SK-N-SH (cell line): ENCODE data around the gene PRKG1. TPM values are rescaled to one million over a fixed set of nuclear protein-coding genes. Genes with fewer than 3 reads are reported as not detected.

Experiments used
- CTCF ChIA-PET: fragments of 300-600, 350-600 bp; formaldehyde crosslinking; extraction: SDS; loops from one replicate; lab custom pipeline; 2021; lab: Yijun Ruan, JAX
- POLR2A ChIA-PET: fragments of 350-600 bp; sonication (Branson Sonifier 250); formaldehyde crosslinking; extraction: SDS; loops from one replicate; lab custom pipeline; 2020; ENCODE audit warnings: antibody characterized with exemption, inconsistent platforms; lab: Yijun Ruan, JAX
- DNase-seq: peaks from one replicate; pipeline ENCODE4 v3.0.0; 2012
- H2AFZ ChIP-seq: fragments of 200-600 bp; sonication (generic); 2 replicates; pipeline ENCODE4 v1.8.1; 2016; ENCODE audit warnings: antibody characterized with exemption, mild to moderate bottlenecking, low read depth
- H3F3A ChIP-seq: fragments of 200-600 bp; sonication (generic); replicated peaks from 2 replicates; pipeline ENCODE3; 2016; ENCODE audit warnings: antibody characterized with exemption, mild to moderate bottlenecking; ENCODE audit not compliant: insufficient read depth
- H3K27ac ChIP-seq, 2 experiments: fragments of 200-500 bp in 1 of 2; fragments of 200-600 bp in 1 of 2; sonication (Bioruptor generic) in 1 of 2; sonication (generic), shearing (Covaris generic) in 1 of 2; 2 replicates each; pipeline versions ENCODE4 v1.5.1 to v1.6.1; 2014 to 2016; ENCODE audit warnings: low read depth in 2 of 2, inconsistent platforms in 1 of 2, low read length in 1 of 2, mild to moderate bottlenecking in 1 of 2, mixed read lengths in 1 of 2
- H3K27me3 ChIP-seq: fragments of 200-600 bp; sonication (generic), shearing (Covaris generic); 2 replicates; pipeline ENCODE4 v1.6.1; 2016; ENCODE audit warnings: mixed run types; ENCODE audit not compliant: insufficient read depth
- H3K36me3 ChIP-seq, 2 experiments: fragments of 200-500 bp in 1 of 2; fragments of 200-600 bp in 1 of 2; sonication (Bioruptor generic) in 1 of 2; sonication (generic) in 1 of 2; replicated peaks in 1 of 2; 2 replicates each; pipeline versions ENCODE3 to v1.5.1; 2014 to 2016; ENCODE audit warnings: low read length in 1 of 2, mild to moderate bottlenecking in 1 of 2; ENCODE audit not compliant: insufficient read depth in 2 of 2, control insufficient read depth in 1 of 2
- H3K4me1 ChIP-seq, 2 experiments: fragments of 200-500 bp in 1 of 2; fragments of 200-600 bp in 1 of 2; sonication (Bioruptor generic) in 1 of 2; sonication (generic), shearing (Covaris generic) in 1 of 2; 2 replicates each; pipeline versions ENCODE4 v1.5.1 to v1.6.1; 2014 to 2016; ENCODE audit warnings: low read depth in 1 of 2, low read length in 1 of 2, mixed run types in 1 of 2; ENCODE audit not compliant: insufficient read depth in 2 of 2, control insufficient read depth in 1 of 2
- H3K4me2 ChIP-seq: fragments of 200-600 bp; sonication (generic), shearing (Covaris generic); 2 replicates; pipeline ENCODE4 v1.6.1; 2017; ENCODE audit warnings: mixed run types
- H3K4me3 ChIP-seq, 2 experiments: fragments of 200-500 bp in 1 of 2; fragments of 200-600 bp in 1 of 2; sonication (Bioruptor generic) in 1 of 2; sonication (generic), shearing (Covaris generic) in 1 of 2; 2 replicates each; pipeline versions ENCODE4 v1.5.1 to v1.8.1; 2014 to 2016; ENCODE audit warnings: low read depth in 2 of 2, inconsistent platforms in 1 of 2, low read length in 1 of 2, mild to moderate bottlenecking in 1 of 2, mixed read lengths in 1 of 2, moderate library complexity in 1 of 2
- H3K79me2 ChIP-seq: fragments of 200-600 bp; sonication (generic); 2 replicates; pipeline ENCODE4 v1.8.1; 2017; ENCODE audit warnings: mild to moderate bottlenecking; ENCODE audit not compliant: insufficient read depth
- H3K9ac ChIP-seq: fragments of 200-600 bp; sonication (generic); 2 replicates; pipeline ENCODE4 v1.6.1; 2017; ENCODE audit warnings: mixed run types
- H3K9me2 ChIP-seq: fragments of 200-600 bp; sonication (generic); 2 replicates; pipeline ENCODE4 v1.6.1; 2017; ENCODE audit warnings: mixed run types
- H3K9me3 ChIP-seq: fragments of 200-600 bp; sonication (generic); 2 replicates; pipeline ENCODE4 v1.6.1; 2017; ENCODE audit warnings: mixed run types, mild to moderate bottlenecking, moderate library complexity
- H4K20me1 ChIP-seq: fragments of 200-600 bp; sonication (generic); 2 replicates; pipeline ENCODE4 v1.6.1; 2017; ENCODE audit warnings: mild to moderate bottlenecking, mixed run types; ENCODE audit not compliant: insufficient read depth
- EP300 ChIP-seq, 2 experiments: IDR thresholded peaks; 2 replicates each; pipeline versions ENCODE4 v1.4.0 to v1.6.1; 2012; ENCODE audit warnings: borderline replicate concordance in 1 of 2, low read depth in 1 of 2, low read length in 1 of 2
- EZH2phosphoT487 ChIP-seq: fragments of 200-600 bp; sonication (generic); IDR thresholded peaks from 2 replicates; pipeline ENCODE4 v1.6.1; 2017; ENCODE audit warnings: low read depth, mixed run types, mild to moderate bottlenecking, antibody characterized with exemption, moderate library complexity, borderline replicate concordance
- FOSL2 ChIP-seq: IDR thresholded peaks from 2 replicates; pipeline ENCODE4 v1.4.0; 2012; ENCODE audit warnings: low read depth, mild to moderate bottlenecking, moderate library complexity, borderline replicate concordance
- FOXJ3 ChIP-seq: sonication (generic); formaldehyde crosslinking; IDR thresholded peaks from 2 replicates; pipeline ENCODE4 v1.5.1; 2020; ENCODE audit warnings: mild to moderate bottlenecking, missing genetic modification reagents
- GABPA ChIP-seq: IDR thresholded peaks from 2 replicates; pipeline ENCODE4 v1.4.0; 2012; ENCODE audit warnings: low read depth, mild to moderate bottlenecking
- GATA2 ChIP-seq: sonication (generic); formaldehyde crosslinking; IDR thresholded peaks from 2 replicates; pipeline ENCODE4 v1.5.0; 2020; ENCODE audit warnings: mild to moderate bottlenecking, missing genetic modification reagents
- JUND ChIP-seq: IDR thresholded peaks from 2 replicates; pipeline ENCODE4 v1.4.0; 2012
- POLR2AphosphoS5 ChIP-seq: IDR thresholded peaks from 2 replicates; pipeline ENCODE4 v1.6.1; 2012; ENCODE audit warnings: low read depth, low read length
- RAD21 ChIP-seq: IDR thresholded peaks from 2 replicates; pipeline ENCODE4 v1.6.1; 2012; ENCODE audit warnings: mild to moderate bottlenecking, low read length
- RCOR1 ChIP-seq: fragments of 150-350 bp; IDR thresholded peaks from 2 replicates; pipeline ENCODE4 v1.6.1; 2017; ENCODE audit warnings: antibody characterized with exemption, low read length
- REST ChIP-seq: IDR thresholded peaks from 2 replicates; pipeline ENCODE4 v1.6.1; 2012; ENCODE audit warnings: mild to moderate bottlenecking, low read depth, low read length, moderate library complexity
- RFX5 ChIP-seq: IDR thresholded peaks from 2 replicates; pipeline ENCODE4 v1.6.1; 2012; ENCODE audit warnings: mild to moderate bottlenecking, improper control_type of control experiment, low read length
- RXRA ChIP-seq: IDR thresholded peaks from 2 replicates; pipeline ENCODE4 v1.4.0; 2012; ENCODE audit warnings: low read depth, mild to moderate bottlenecking, borderline replicate concordance
- TAF1 ChIP-seq: IDR thresholded peaks from 2 replicates; pipeline ENCODE4 v1.6.1; 2012; ENCODE audit warnings: low read depth, mild to moderate bottlenecking, low read length, moderate library complexity, borderline replicate concordance
- TCF12 ChIP-seq: IDR thresholded peaks from 2 replicates; pipeline ENCODE4 v1.4.0; 2012
- TEAD4 ChIP-seq: IDR thresholded peaks from 2 replicates; pipeline ENCODE4 v1.4.0; 2012; ENCODE audit warnings: mild to moderate bottlenecking, borderline replicate concordance; ENCODE audit not compliant: insufficient read depth
- ZBTB33 ChIP-seq: IDR thresholded peaks from 2 replicates; pipeline ENCODE4 v1.4.0; 2012; ENCODE audit warnings: low read depth, borderline replicate concordance
- WGBS: methylation state at CpG from one replicate; pipeline ENCODE4 v1.1.6; 2017; ENCODE audit warnings: low lambda C conversion rate; 5-methylcytosine and 5-hydroxymethylcytosine counted together
- polyA plus RNA-seq, 3 experiments: library from polyadenylated mRNA; depleted of rRNA; stranded (reverse); fragments of >200 nt; gene quantifications; 2 replicates each; pipeline ENCODE4 v1.2.3, GENCODE V29; 2012
- TF ChIP-seq, protein P1 (sequence below): fragments of 200-600 bp; sonication (generic); IDR thresholded peaks from 2 replicates; pipeline ENCODE4 v1.6.1; 2017; ENCODE audit warnings: antibody characterized with exemption, mild to moderate bottlenecking, moderate library complexity
- TF ChIP-seq, protein P2 (sequence below): IDR thresholded peaks from 2 replicates; pipeline ENCODE4 v1.4.0; 2012; ENCODE audit warnings: low read depth, borderline replicate concordance
- TF ChIP-seq, protein P3 (sequence below): fragments of 150-350 bp; IDR thresholded peaks from 2 replicates; pipeline ENCODE4 v1.6.1; 2017; ENCODE audit warnings: antibody characterized with exemption, low read length, low read depth, borderline replicate concordance

Gene PRKG1
- polyA plus RNA-seq, 1 of the 3 experiments (the other 2 are of a cell fraction): 4.1 TPM

- H3K9ac ChIP-seq: no peak overlapping the region
- H3K4me3 ChIP-seq: no peak overlapping the region
- H3K9me3 ChIP-seq: no peaks in the 10 kb centered on the region
- TF ChIP-seq GATA2 (no peak), RCOR1 (no peak), TEAD4 (no peak), GABPA (no peak), EZH2phosphoT487 (no peak), POLR2AphosphoS5 (no peak), RXRA (no peak), REST (no peak), RFX5 (no peak), JUND (no peak), EP300 (IDR thresholded peaks at IDR 0.05; ENCODE audit: borderline replicate concordance in 1 of 2, low read depth in 1 of 2, low read length in 1 of 2) (no peak), TAF1 (no peak), ZBTB33 (no peak), FOXJ3 (CRISPR knock-in tag) (no peak), TCF12 (no peak), FOSL2 (no peak), RAD21 (no peak)
- TF ChIP-seq, protein P1, sequence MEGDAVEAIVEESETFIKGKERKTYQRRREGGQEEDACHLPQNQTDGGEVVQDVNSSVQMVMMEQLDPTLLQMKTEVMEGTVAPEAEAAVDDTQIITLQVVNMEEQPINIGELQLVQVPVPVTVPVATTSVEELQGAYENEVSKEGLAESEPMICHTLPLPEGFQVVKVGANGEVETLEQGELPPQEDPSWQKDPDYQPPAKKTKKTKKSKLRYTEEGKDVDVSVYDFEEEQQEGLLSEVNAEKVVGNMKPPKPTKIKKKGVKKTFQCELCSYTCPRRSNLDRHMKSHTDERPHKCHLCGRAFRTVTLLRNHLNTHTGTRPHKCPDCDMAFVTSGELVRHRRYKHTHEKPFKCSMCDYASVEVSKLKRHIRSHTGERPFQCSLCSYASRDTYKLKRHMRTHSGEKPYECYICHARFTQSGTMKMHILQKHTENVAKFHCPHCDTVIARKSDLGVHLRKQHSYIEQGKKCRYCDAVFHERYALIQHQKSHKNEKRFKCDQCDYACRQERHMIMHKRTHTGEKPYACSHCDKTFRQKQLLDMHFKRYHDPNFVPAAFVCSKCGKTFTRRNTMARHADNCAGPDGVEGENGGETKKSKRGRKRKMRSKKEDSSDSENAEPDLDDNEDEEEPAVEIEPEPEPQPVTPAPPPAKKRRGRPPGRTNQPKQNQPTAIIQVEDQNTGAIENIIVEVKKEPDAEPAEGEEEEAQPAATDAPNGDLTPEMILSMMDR: no peak
- TF ChIP-seq, protein P2, sequence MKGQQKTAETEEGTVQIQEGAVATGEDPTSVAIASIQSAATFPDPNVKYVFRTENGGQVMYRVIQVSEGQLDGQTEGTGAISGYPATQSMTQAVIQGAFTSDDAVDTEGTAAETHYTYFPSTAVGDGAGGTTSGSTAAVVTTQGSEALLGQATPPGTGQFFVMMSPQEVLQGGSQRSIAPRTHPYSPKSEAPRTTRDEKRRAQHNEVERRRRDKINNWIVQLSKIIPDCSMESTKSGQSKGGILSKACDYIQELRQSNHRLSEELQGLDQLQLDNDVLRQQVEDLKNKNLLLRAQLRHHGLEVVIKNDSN: no peak
- TF ChIP-seq, protein P3, sequence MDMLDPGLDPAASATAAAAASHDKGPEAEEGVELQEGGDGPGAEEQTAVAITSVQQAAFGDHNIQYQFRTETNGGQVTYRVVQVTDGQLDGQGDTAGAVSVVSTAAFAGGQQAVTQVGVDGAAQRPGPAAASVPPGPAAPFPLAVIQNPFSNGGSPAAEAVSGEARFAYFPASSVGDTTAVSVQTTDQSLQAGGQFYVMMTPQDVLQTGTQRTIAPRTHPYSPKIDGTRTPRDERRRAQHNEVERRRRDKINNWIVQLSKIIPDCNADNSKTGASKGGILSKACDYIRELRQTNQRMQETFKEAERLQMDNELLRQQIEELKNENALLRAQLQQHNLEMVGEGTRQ: no peak
- CTCF ChIA-PET: no interaction called here
- no peaks in the 10 kb centered on the region for H3F3A ChIP-seq
- no peaks in the 10 kb centered on the region for H3K4me1 ChIP-seq
- DNase-seq: no peak
- no peaks in the 10 kb centered on the region for H4K20me1 ChIP-seq
- no peaks in the 10 kb centered on the region for H3K27me3 ChIP-seq
- H3K36me3 ChIP-seq: no peaks in the 10 kb centered on the region
- no peak overlapping the region for H3K4me2 ChIP-seq
- WGBS: 75% methylated on average over 4 of the region's 4 CpGs
- H3K9me2 ChIP-seq: no peaks in the 10 kb centered on the region
- no peak overlapping the region for H2AFZ ChIP-seq
- H3K79me2 ChIP-seq: no peaks in the 10 kb centered on the region
- POLR2A ChIA-PET: no interaction called here
- no peak overlapping the region for H3K27ac ChIP-seq
Observed at GRCh38 chr10:51416494-51416893, 342.2 kb downstream of the PRKG1 start.
